Measurements from ENCODE around the gene KRTAP10-11. TPM values are rescaled to one million over a fixed set of nuclear protein-coding genes. Genes with fewer than 3 reads are reported as not detected.
"Not testable (repeated sequence)": the region's sequence is repeated elsewhere in the genome, so short reads cannot be mapped to it uniquely, and the experiment has no call there.

Gene KRTAP10-11
- total and polyA plus RNA-seq, 8 donors, result not detected

GRCh38 chr21:44686843-44687561 is 40.8 kb downstream of the KRTAP10-11 start:
- intact Hi-C loops (cut with DNase I), result no loop called here
- no peak overlapping the region for H3K4me3 ChIP-seq
- peaks cover 0 to 2% of the 10 kb centered on the region in 2 donors for H3K9me3 ChIP-seq
- peaks cover 0 to 35% of the 10 kb centered on the region in 2 donors for H3K27me3 ChIP-seq
- H3K36me3 ChIP-seq, result no peaks in the 10 kb centered on the region
- no peak for TF ChIP-seq CTCF (IDR thresholded peaks at IDR 0.05)
- DNase-seq (no peak), ATAC-seq (no peak)
- no peaks in the 10 kb centered on the region for H3K4me1 ChIP-seq
- no peak overlapping the region for H3K27ac ChIP-seq

- Histone ChIP-seq H3K27me3 (peaks cover 0 to 35% of the 10 kb centered on the region in 2 donors), H3K27ac (no peak overlapping the region), H3K4me3 (no peak overlapping the region), H3K36me3 (no peaks in the 10 kb centered on the region), H3K4me1 (no peaks in the 10 kb centered on the region), H3K9me3 (peaks cover 0 to 8% of the 10 kb centered on the region in 2 donors)
- intact Hi-C loops (cut with DNase I), result no loop called here
- TF ChIP-seq CTCF (IDR thresholded peaks at IDR 0.05), result no peak
- ATAC-seq (no peak), DNase-seq (no peak)
Measured at GRCh38 chr21:44687671-44688070, 41.5 kb downstream of the KRTAP10-11 start.

- intact Hi-C loops (cut with DNase I); H3K4me3 ChIP-seq: not testable (repeated sequence)
- H3K9me3 ChIP-seq, result peaks cover 0 to 27% of the 10 kb centered on the region in 2 donors
Measured at GRCh38 chr21:44689740-44690139, 43.5 kb downstream of the KRTAP10-11 start.

GRCh38 chr21:44691686-44692085 is 45.5 kb downstream of the KRTAP10-11 start:
- Histone ChIP-seq H3K9me3 (peaks cover 0 to 27% of the 10 kb centered on the region in 2 donors), H3K4me1 (no peaks in the 10 kb centered on the region), H3K27me3 (peaks cover 0 to 39% of the 10 kb centered on the region in 2 donors), H3K27ac (no peak overlapping the region), H3K36me3 (no peaks in the 10 kb centered on the region), H3K4me3 (no peak overlapping the region)
- no peak for ATAC-seq
- DNase-seq, result no peak
- TF ChIP-seq CTCF (IDR thresholded peaks at IDR 0.05), result no peak
- intact Hi-C loops (cut with DNase I), result no loop called here

More at GRCh38 chr21:44689740-44690139, 43.5 kb downstream of the KRTAP10-11 start:
- ATAC-seq, H3K4me1 ChIP-seq, DNase-seq, H3K27ac ChIP-seq, H3K36me3 ChIP-seq: not testable (repeated sequence)
- peaks cover 0 to 41% of the 10 kb centered on the region in 2 donors for H3K27me3 ChIP-seq

GRCh38 chr21:44692798-44693512 is 46.7 kb downstream of the KRTAP10-11 start:
- no peak for ATAC-seq
- intact Hi-C loops (cut with DNase I), result no loop called here
- H3K27ac ChIP-seq, result no peak overlapping the region
- peaks cover 3 to 39% of the 10 kb centered on the region in 2 donors for H3K27me3 ChIP-seq
- H3K4me1 ChIP-seq, result no peaks in the 10 kb centered on the region
- no peak for DNase-seq
- no peaks in the 10 kb centered on the region for H3K36me3 ChIP-seq
- H3K4me3 ChIP-seq, result no peak overlapping the region
- no peak for TF ChIP-seq CTCF (IDR thresholded peaks at IDR 0.05)
- peaks cover 0 to 27% of the 10 kb centered on the region in 2 donors for H3K9me3 ChIP-seq
